H1 (cell line): ENCODE data around the gene KAT8. TPM values are rescaled to one million over a fixed set of nuclear protein-coding genes. Genes with fewer than 3 reads are reported as not detected.

Experiments used
- CTCF ChIA-PET: fragments of 300-600 bp; sonication (Branson Sonifier 250); formaldehyde crosslinking; loops from one replicate; lab custom pipeline; 2021; ENCODE audit not compliant: partially characterized antibody; lab: Charles Lee
- POLR2A ChIA-PET: fragments of 300-600 bp; sonication (Branson Sonifier 250); formaldehyde crosslinking; loops from one replicate; lab custom pipeline; 2021; ENCODE audit warnings: inconsistent platforms; ENCODE audit not compliant: partially characterized antibody; lab: Charles Lee
- DNase-seq, 2 experiments: peaks; one replicate each; pipeline versions ENCODE4 v3.0.0 to v3.0.0-alpha.2; 2010 to 2022; ENCODE audit warnings: low spot score in 2 of 2, low read depth in 1 of 2, mixed read lengths in 1 of 2
- FAIRE-seq: peaks from 2 replicates; lab custom pipeline; 2011; peaks lifted over from hg19 to GRCh38; lab: Jason Lieb, UNC
- H2AFZ ChIP-seq: 2 replicates; pipeline ENCODE4 v1.8.1; 2012; ENCODE audit warnings: low read length, inconsistent platforms
- H2AK5ac ChIP-seq: 2 replicates; pipeline ENCODE4 v1.6.1; 2013; ENCODE audit warnings: low read depth, low read length
- H2BK120ac ChIP-seq: replicated peaks from 2 replicates; pipeline ENCODE3; 2013; ENCODE audit warnings: low read depth, low read length, inconsistent platforms
- H2BK12ac ChIP-seq: 2 replicates; pipeline ENCODE4 v1.6.1; 2013; ENCODE audit warnings: low read depth, low read length
- H2BK15ac ChIP-seq: 2 replicates; pipeline ENCODE4 v1.6.1; 2013; ENCODE audit warnings: low read length
- H2BK20ac ChIP-seq: 2 replicates; pipeline ENCODE4 v1.6.1; 2013; ENCODE audit warnings: low read length
- H2BK5ac ChIP-seq: 2 replicates; pipeline ENCODE4 v1.6.1; 2013; ENCODE audit warnings: low read depth, low read length
- H3K14ac ChIP-seq: 2 replicates; pipeline ENCODE4 v1.6.1; 2013; ENCODE audit warnings: inconsistent platforms; ENCODE audit not compliant: insufficient read length
- H3K18ac ChIP-seq: 2 replicates; pipeline ENCODE4 v1.6.1; 2013; ENCODE audit warnings: low read length; ENCODE audit errors: extremely low read depth
- H3K23ac ChIP-seq: 2 replicates; pipeline ENCODE4 v1.6.1; 2013; ENCODE audit warnings: inconsistent platforms; ENCODE audit not compliant: insufficient read length
- H3K23me2 ChIP-seq: 2 replicates; pipeline ENCODE4 v1.6.1; 2013; ENCODE audit warnings: low read depth, low read length
- H3K27ac ChIP-seq: 2 replicates; pipeline ENCODE4 v1.6.1; 2011; ENCODE audit warnings: low read depth, low read length, inconsistent platforms
- H3K27me3 ChIP-seq, 4 experiments: replicated peaks in 1 of 4; 1 replicate in 1 of 4; 2 replicates in 3 of 4; pipeline versions ENCODE4 v1.6.1 to v1.8.1; 2011 to 2013; ENCODE audit warnings: low read length in 3 of 4, mild to moderate bottlenecking in 3 of 4, inconsistent platforms in 2 of 4, mixed read lengths in 2 of 4, moderate library complexity in 1 of 4; ENCODE audit not compliant: control insufficient read depth in 3 of 4, insufficient read depth in 3 of 4; ENCODE audit errors: extremely low read depth in 1 of 4
- H3K36me3 ChIP-seq, 4 experiments: 2 replicates each; pipeline versions ENCODE4 v1.6.1 to v1.8.1; 2011 to 2013; ENCODE audit warnings: mild to moderate bottlenecking in 4 of 4, low read length in 3 of 4, moderate library complexity in 2 of 4, control low read depth in 1 of 4, inconsistent platforms in 1 of 4; ENCODE audit not compliant: insufficient read depth in 4 of 4, control insufficient read depth in 2 of 4
- H3K4ac ChIP-seq: replicated peaks from 2 replicates; pipeline ENCODE3; 2013; ENCODE audit warnings: low read length, low read depth, mixed read lengths, inconsistent platforms; ENCODE audit not compliant: insufficient read length
- H3K4me1 ChIP-seq, 4 experiments: replicated peaks in 1 of 4; 1 replicate in 1 of 4; 2 replicates in 3 of 4; pipeline versions ENCODE4 v1.6.1 to v1.8.1; 2011 to 2013; ENCODE audit warnings: low read length in 3 of 4, inconsistent platforms in 2 of 4, mixed read lengths in 1 of 4; ENCODE audit not compliant: insufficient read depth in 4 of 4, control insufficient read depth in 3 of 4
- H3K4me2 ChIP-seq, 2 experiments: 2 replicates each; pipeline versions ENCODE4 v1.6.1 to v1.8.1; 2011 to 2013; ENCODE audit warnings: low read depth in 2 of 2, low read length in 2 of 2, control low read depth in 1 of 2, inconsistent platforms in 1 of 2, mild to moderate bottlenecking in 1 of 2; ENCODE audit not compliant: insufficient read depth in 1 of 2
- H3K4me3 ChIP-seq, 4 experiments: fragments of 200-600, 300-600 bp in 1 of 4; sonication (generic), shearing (Covaris generic), sonication (Bioruptor Twin) in 1 of 4; 2 replicates each; pipeline versions ENCODE4 v1.5.1 to v1.8.1; 2011 to 2016; ENCODE audit warnings: low read length in 4 of 4, low read depth in 3 of 4, control low read depth in 2 of 4, inconsistent platforms in 2 of 4, mild to moderate bottlenecking in 2 of 4, mixed read lengths in 1 of 4, moderate library complexity in 1 of 4; ENCODE audit not compliant: insufficient read depth in 2 of 4; ENCODE audit errors: extremely low read depth in 1 of 4
- H3K56ac ChIP-seq: replicated peaks from 2 replicates; pipeline ENCODE3; 2013; ENCODE audit warnings: low read depth, mild to moderate bottlenecking, mixed read lengths, low read length, inconsistent platforms; ENCODE audit not compliant: insufficient read length
- H3K79me1 ChIP-seq: 2 replicates; pipeline ENCODE4 v1.6.1; 2013; ENCODE audit warnings: low read depth, low read length, control low read depth
- H3K79me2 ChIP-seq, 2 experiments: 2 replicates each; pipeline versions ENCODE4 v1.6.1 to v1.8.1; 2012 to 2013; ENCODE audit warnings: low read length in 2 of 2, mild to moderate bottlenecking in 2 of 2, inconsistent platforms in 1 of 2; ENCODE audit not compliant: insufficient read depth in 2 of 2, control insufficient read depth in 1 of 2
- H3K9ac ChIP-seq, 4 experiments: replicated peaks in 1 of 4; 1 replicate in 1 of 4; 2 replicates in 3 of 4; pipeline versions ENCODE4 v1.6.1 to v1.8.1; 2011 to 2013; ENCODE audit warnings: low read depth in 3 of 4, low read length in 3 of 4, control low read depth in 2 of 4, mild to moderate bottlenecking in 2 of 4, moderate library complexity in 2 of 4, inconsistent platforms in 1 of 4; ENCODE audit errors: extremely low read depth in 1 of 4
- H3K9me3 ChIP-seq, 2 experiments: 2 replicates each; pipeline versions ENCODE4 v1.6.1 to v1.8.1; 2012 to 2013; ENCODE audit warnings: mild to moderate bottlenecking in 2 of 2, moderate library complexity in 2 of 2, control low read depth in 1 of 2, inconsistent platforms in 1 of 2, low read depth in 1 of 2, low read length in 1 of 2, mixed read lengths in 1 of 2; ENCODE audit not compliant: insufficient read depth in 2 of 2
- H4K20me1 ChIP-seq, 2 experiments: replicated peaks in 1 of 2; 2 replicates each; pipeline versions ENCODE3 to v1.8.1; 2011 to 2013; ENCODE audit warnings: inconsistent platforms in 2 of 2, low read length in 2 of 2, mild to moderate bottlenecking in 1 of 2; ENCODE audit not compliant: insufficient read depth in 2 of 2, control insufficient read depth in 1 of 2
- H4K5ac ChIP-seq: 2 replicates; pipeline ENCODE4 v1.6.1; 2013; ENCODE audit warnings: low read length, low read depth, mixed read lengths, inconsistent platforms; ENCODE audit not compliant: insufficient read length
- H4K8ac ChIP-seq: 2 replicates; pipeline ENCODE4 v1.8.0; 2013; ENCODE audit warnings: mild to moderate bottlenecking, moderate library complexity, low read length, inconsistent platforms; ENCODE audit not compliant: insufficient read depth; ENCODE audit errors: extremely low read depth
- H4K91ac ChIP-seq: replicated peaks from 2 replicates; pipeline ENCODE3; 2013; ENCODE audit warnings: low read length, mixed read lengths, inconsistent platforms; ENCODE audit not compliant: insufficient read length
- ATF3 ChIP-seq: IDR thresholded peaks from 2 replicates; pipeline ENCODE4 v1.6.1; 2011; ENCODE audit warnings: low read depth, mild to moderate bottlenecking, low read length; ENCODE audit not compliant: insufficient read depth
- CHD1 ChIP-seq: IDR thresholded peaks from 2 replicates; pipeline ENCODE4 v1.6.1; 2012; ENCODE audit warnings: low read depth, low read length, improper control_type of control experiment
- GTF2F1 ChIP-seq: IDR thresholded peaks from 2 replicates; pipeline ENCODE4 v1.6.1; 2012; ENCODE audit warnings: low read depth, low read length, improper control_type of control experiment, borderline replicate concordance
- JUN ChIP-seq: IDR thresholded peaks from 2 replicates; pipeline ENCODE4 v1.6.1; 2011; ENCODE audit warnings: low read depth, mild to moderate bottlenecking, improper control_type of control experiment, low read length
- MAX ChIP-seq: IDR thresholded peaks from 2 replicates; pipeline ENCODE4 v1.6.1; 2012; ENCODE audit warnings: inconsistent platforms
- SP4 ChIP-seq: IDR thresholded peaks from 2 replicates; pipeline ENCODE4 v1.6.1; 2012; ENCODE audit warnings: low read length, inconsistent platforms
- TAF1 ChIP-seq: IDR thresholded peaks from 2 replicates; pipeline ENCODE4 v1.6.1; 2011; ENCODE audit warnings: mild to moderate bottlenecking, low read depth, low read length
- WGBS, 2 experiments: shearing (Covaris generic) in 1 of 2; methylation state at CpG; one replicate each; pipeline versions ENCODE4 v1.1.6 to v1.1.7; 2013 to 2015; ENCODE audit warnings: low lambda C conversion rate in 2 of 2, mixed read lengths in 2 of 2, inconsistent platforms in 1 of 2, low coverage in 1 of 2, missing lambda C conversion rate in 1 of 2; ENCODE audit not compliant: insufficient replicate concordance in 2 of 2, insufficient coverage in 1 of 2, insufficient read length in 1 of 2; ENCODE audit errors: extremely low coverage in 1 of 2, missing lambda C conversion rate in 1 of 2; 5-methylcytosine and 5-hydroxymethylcytosine counted together
- polyA plus RNA-seq, 7 experiments: library from polyadenylated mRNA; depleted of rRNA in 3 of 7; stranded (reverse) in 5 of 7; unstranded in 2 of 7; fragments of >200 nt in 5 of 7; fragments of 200-250 nt in 2 of 7; gene quantifications; 1 replicate in 5 of 7; 2 replicates in 1 of 7; 4 replicates in 1 of 7; pipeline versions ENCODE4 v1.2.1 to v1.2.3, GENCODE V29; 2011 to 2013; ENCODE audit warnings: missing spikeins in 2 of 7, mixed read lengths in 2 of 7
- total RNA-seq: library from RNA; stranded (reverse); fragmentation: NEBNext Ultra II Directional; extraction: Animal tissue kit (Norgen Biotek cat#: 25700); gene quantifications from 2 replicates; pipeline ENCODE4 v1.2.1, GENCODE V29; 2021

Gene KAT8
- total and polyA plus RNA-seq, 2 of the 8 experiments (the other 6 are each of a cell fraction or from before 2014, with no cell fraction given): 52.6 to 61.6 TPM

GRCh38 chr16:31120129-31120528 lies 2.7 kb downstream of the KAT8 start:
- POLR2A ChIA-PET: interaction anchor here (1.1 to 34.9 kb wide), 4 partner anchors 1 to 78 kb away, joined by 3 to 713 read pairs (median 362); partner anchors contain the start of genes BCKDK, KAT8, PRSS36 and PRSS8
- 97% methylated on average over 16 of the region's 16 CpGs; no CpG with 5 or more reads in 1 of the 2 experiments for WGBS, 2 experiments
- no peak for TF ChIP-seq SP4
- TF ChIP-seq GTF2F1: no peak
- no peak for TF ChIP-seq MAX
- no peak for TF ChIP-seq TAF1
- TF ChIP-seq ATF3: no peak
- TF ChIP-seq CHD1: no peak
- no peak for TF ChIP-seq JUN

More at GRCh38 chr16:31120129-31120528, 2.7 kb downstream of the KAT8 start:
- DNase-seq: no peak
- Histone ChIP-seq H3K4me2 (no peak overlapping the region), H3K4me3 (no peak overlapping the region), H3K79me2 (peaks cover 3 to 19% of the 10 kb centered on the region in 2 experiments; a peak in 3 of 4 replicates), H3K36me3 (peaks cover 16 to 30% (median 20%) of the 10 kb centered on the region in 4 experiments), H4K20me1 (peaks cover 0 to 5% of the 10 kb centered on the region in 2 experiments), H3K23me2 (peaks cover 6% of the 10 kb centered on the region), H3K4me1 (peaks cover 0 to 4% (median 2%) of the 10 kb centered on the region in 4 experiments; a peak in 3 of 7 replicates), H2BK5ac (no peak overlapping the region), H2BK20ac (no peak overlapping the region), H3K9ac (no peak overlapping the region), H2BK120ac (no peak overlapping the region), H4K91ac (no peak overlapping the region), H2BK12ac (no peak overlapping the region), H3K23ac (no peak overlapping the region), H3K27ac (no peak overlapping the region), H3K4ac (no peak overlapping the region), H3K56ac (no peak overlapping the region), H2AK5ac (no peak overlapping the region), H3K27me3 (no peaks in the 10 kb centered on the region), H3K79me1 (peaks cover 8% of the 10 kb centered on the region), H4K5ac (no peak overlapping the region), H2AFZ (no peak overlapping the region), H4K8ac (no peak overlapping the region), H3K18ac (no peak overlapping the region), H3K9me3 (no peaks in the 10 kb centered on the region), H3K14ac (no peak overlapping the region), H2BK15ac (no peak overlapping the region)
- FAIRE-seq: no peak
- CTCF ChIA-PET: interaction anchor here (1.0 to 1.7 kb wide), 3 partner anchors 8 to 16 kb away, joined by 3 to 6 read pairs (median 3); partner anchors contain the start of gene PRSS8
